ENCODE results near the gene B3GNT3. TPM values are rescaled to one million over a fixed set of nuclear protein-coding genes. Genes with fewer than 3 reads are reported as not detected.

The B3GNT3 gene
- total and polyA plus RNA-seq, 2 of the 13 experiments (the other 11 are each of a cell fraction or from before 2014, with no cell fraction given): 0.86 to 4.0 TPM

- ATAC-seq: no peak
Observed at GRCh38 chr19:17790059-17790780, 4.7 kb upstream of the B3GNT3 start.

More at GRCh38 chr19:17790059-17790780, 4.7 kb upstream of the B3GNT3 start:
- Histone ChIP-seq H3K4me1 (ENCODE audit: insufficient read depth, low read length) (peaks cover 22% of the 10 kb centered on the region), H3K79me2 (ENCODE audit: insufficient read depth, low read length) (no peaks in the 10 kb centered on the region), H2AFZ (ENCODE audit: low read length) (no peak overlapping the region), H3K27me3 (ENCODE audit: control insufficient read depth in 1 of 2, insufficient read depth in 2 of 2, low read length in 2 of 2) (peaks cover 0 to 10% of the 10 kb centered on the region in 2 experiments; a peak in 1 of 5 replicates), H3K36me3 (replicated peaks in 1 of 2; ENCODE audit: control insufficient read depth in 1 of 2, insufficient read depth in 2 of 2, low read length in 2 of 2) (no peaks in the 10 kb centered on the region), H3K9ac (ENCODE audit: insufficient read depth, low read depth, low read length) (no peak overlapping the region), H3K4me2 (ENCODE audit: low read depth, low read length) (no peak overlapping the region), H3K9me3 (ENCODE audit: low read length) (no peaks in the 10 kb centered on the region), H3K4me3 (replicated peaks in 1 of 3; ENCODE audit: insufficient read depth in 1 of 3, low read depth in 2 of 3, low read length in 3 of 3) (no peak overlapping the region), H3K27ac (ENCODE audit: extremely low read length, insufficient read depth, low read length) (no peak overlapping the region), H4K20me1 (ENCODE audit: insufficient read depth, low read length) (no peaks in the 10 kb centered on the region)
- FAIRE-seq: no peak
- no TSS peak for BruUV-seq (replicated peaks)
- TF ChIP-seq MEF2D (CRISPR knock-in tag; IDR thresholded peaks at IDR 0.05): no peak
- TF ChIP-seq TFE3 (CRISPR knock-in tag; IDR thresholded peaks at IDR 0.05): no peak
- TF ChIP-seq ZBTB37 (CRISPR knock-in tag; IDR thresholded peaks at IDR 0.05): no peak
- no peak for TF ChIP-seq NCOA2 (CRISPR knock-in tag; IDR thresholded peaks at IDR 0.05)
- TF ChIP-seq CREM (IDR thresholded peaks at IDR 0.05): no peak
- no peak for TF ChIP-seq CREM (CRISPR knock-in tag; IDR thresholded peaks at IDR 0.05)
- no peak for TF ChIP-seq ZFP37 (CRISPR knock-in tag; IDR thresholded peaks at IDR 0.05; ENCODE audit: borderline replicate concordance)
- no peak for TF ChIP-seq REL (CRISPR knock-in tag; conservative IDR thresholded peaks at IDR 0.05)
- no peak for TF ChIP-seq ZNF10 (CRISPR knock-in tag; IDR thresholded peaks at IDR 0.05; ENCODE audit: borderline replicate concordance, low read depth)
- no peak for TF ChIP-seq ARID2 (CRISPR knock-in tag; IDR thresholded peaks at IDR 0.05; ENCODE audit: borderline replicate concordance)
- no peak for TF ChIP-seq ZNF205 (CRISPR knock-in tag; IDR thresholded peaks at IDR 0.05)
- no peak for TF ChIP-seq RFXANK (CRISPR knock-in tag; IDR thresholded peaks at IDR 0.05)
- no peak for TF ChIP-seq ISL2 (CRISPR knock-in tag; IDR thresholded peaks at IDR 0.05)
- no peak for TF ChIP-seq HDAC2 (CRISPR knock-in tag; IDR thresholded peaks at IDR 0.05)
- in situ Hi-C loops (cut with HindIII; ENCODE audit: extremely low pct_ligation_motif_present, low pct_unique_long_range_greater_than_20kb): no loop called here
- intact Hi-C loops (cut with micrococcal nuclease; ENCODE audit: unreplicated experiment): no loop called here
- WGBS (ENCODE audit: low lambda C conversion rate): 56% methylated on average over 6 of the region's 6 CpGs
- POLR2A ChIA-PET: no interaction called here
- CTCF ChIA-PET (ENCODE audit: low intra/inter-chr PET ratio, low total read pairs): no interaction called here
- DNase-seq (ENCODE audit: low spot score): no peak

Data from HepG2 (cell line).